Fibroblast of lung (primary cell): ENCODE data around the gene RNLS. TPM values are rescaled to one million over a fixed set of nuclear protein-coding genes. Genes with fewer than 3 reads are reported as not detected.

ENCODE experiments used
- DNase-seq, 2 donors: peaks; one replicate each; pipeline versions ENCODE4 v3.0.0 to v3.0.0-alpha.2; 2010; ENCODE audit warnings: low read depth in 2 of 2
- H2AFZ ChIP-seq: 2 replicates; pipeline ENCODE4 v1.5.1; 2012; ENCODE audit warnings: low read length, control low read depth, inconsistent platforms
- H3K27ac ChIP-seq: 2 replicates; pipeline ENCODE4 v1.5.1; 2011; ENCODE audit warnings: low read length, control low read depth; ENCODE audit not compliant: insufficient read depth
- H3K27me3 ChIP-seq: 2 replicates; pipeline ENCODE4 v1.5.1; 2011; ENCODE audit warnings: mild to moderate bottlenecking, low read length; ENCODE audit not compliant: control insufficient read depth, insufficient read depth
- H3K36me3 ChIP-seq: 2 replicates; pipeline ENCODE4 v1.5.1; 2011; ENCODE audit warnings: low read length; ENCODE audit not compliant: control insufficient read depth, insufficient read depth
- H3K4me1 ChIP-seq: 2 replicates; pipeline ENCODE4 v1.5.1; 2011; ENCODE audit warnings: low read length; ENCODE audit not compliant: control insufficient read depth, insufficient read depth; ENCODE audit errors: extremely low read depth
- H3K4me2 ChIP-seq: 2 replicates; pipeline ENCODE4 v1.5.1; 2011; ENCODE audit warnings: low read length, control low read depth; ENCODE audit not compliant: insufficient read depth; ENCODE audit errors: extremely low read depth
- H3K4me3 ChIP-seq, 4 experiments: fragments of 200-600 bp in 1 of 4; sonication (generic) in 1 of 4; replicated peaks in 1 of 4; 2 replicates each; pipeline ENCODE4 v1.5.1; 2011 to 2016; ENCODE audit warnings: low read length in 4 of 4, low read depth in 3 of 4, mild to moderate bottlenecking in 3 of 4, control low read depth in 2 of 4, inconsistent platforms in 1 of 4, mixed read lengths in 1 of 4; ENCODE audit not compliant: insufficient read depth in 1 of 4; ENCODE audit errors: control extremely low read depth in 1 of 4
- H3K79me2 ChIP-seq: 2 replicates; pipeline ENCODE4 v1.5.1; 2012; ENCODE audit warnings: mild to moderate bottlenecking, low read length, inconsistent platforms; ENCODE audit not compliant: control insufficient read depth, insufficient read depth
- H3K9ac ChIP-seq: 2 replicates; pipeline ENCODE4 v1.5.1; 2011; ENCODE audit warnings: mild to moderate bottlenecking, low read length, control low read depth; ENCODE audit not compliant: insufficient read depth
- H3K9me3 ChIP-seq: 2 replicates; pipeline ENCODE4 v1.5.1; 2012; ENCODE audit warnings: low read depth, low read length; ENCODE audit not compliant: control insufficient read depth, insufficient read depth
- H4K20me1 ChIP-seq: 2 replicates; pipeline ENCODE4 v1.5.1; 2011; ENCODE audit warnings: low read length; ENCODE audit not compliant: control insufficient read depth, insufficient read depth; ENCODE audit errors: extremely low read depth
- EZH2 ChIP-seq: IDR thresholded peaks from 2 replicates; pipeline ENCODE4 v1.5.1; 2012; ENCODE audit warnings: low read length, control low read depth, mild to moderate bottlenecking; ENCODE audit errors: missing control alignments
- polyA plus RNA-seq, 2 donors: library from polyadenylated mRNA; depleted of rRNA in 1 of 2; stranded (reverse) in 1 of 2; unstranded in 1 of 2; fragments of >200 nt; gene quantifications; 2 replicates each; pipeline ENCODE4 v1.2.1, GENCODE V29; 2011 to 2012; ENCODE audit warnings: missing spikeins in 1 of 2
- total RNA-seq: library from RNA; depleted of rRNA; stranded (reverse); fragments of >200 nt; gene quantifications from 2 replicates; pipeline ENCODE4 v1.2.1, GENCODE V29; 2014
- TF ChIP-seq, protein P1 (sequence below), 2 donors: IDR thresholded peaks in 1 of 2; conservative IDR thresholded peaks in 1 of 2; 1 replicate in 1 of 2; 2 replicates in 1 of 2; pipeline ENCODE4 v1.5.1; 2011 to 2012; ENCODE audit warnings: low read length in 2 of 2, control low read depth in 1 of 2, inconsistent platforms in 1 of 2, low read depth in 1 of 2, mild to moderate bottlenecking in 1 of 2

Gene RNLS
- total and polyA plus RNA-seq, 2 donors (not counting 1 experiment from before 2014, with no cell fraction given), result 16.5 to 18.4 TPM

DNA sequence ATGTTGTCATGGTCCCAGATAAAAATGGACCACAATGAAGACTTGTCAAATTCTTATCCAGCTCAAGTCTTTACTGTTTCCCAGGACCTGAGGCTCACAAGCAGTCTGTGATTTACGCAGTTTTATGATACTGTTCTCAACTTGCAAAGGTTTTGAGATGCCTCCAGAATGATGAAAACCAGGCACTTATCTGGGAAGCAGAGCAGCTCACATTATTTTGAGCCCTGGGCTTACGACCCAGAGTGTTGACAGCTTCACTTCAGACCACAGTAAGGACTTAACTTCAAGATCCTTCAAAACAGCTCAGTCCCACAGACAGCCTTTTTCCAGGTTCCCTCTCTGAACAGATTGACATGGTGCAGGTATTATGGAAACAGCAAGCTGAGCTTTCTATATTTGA lies 236.1 kb downstream of the RNLS start:
- no peaks in the 10 kb centered on the region for H3K36me3 ChIP-seq
- H3K4me3 ChIP-seq, result no peak overlapping the region
- H3K79me2 ChIP-seq, result no peaks in the 10 kb centered on the region
- no peak overlapping the region for H3K27ac ChIP-seq
- no peaks in the 10 kb centered on the region for H3K4me1 ChIP-seq
- H3K9ac ChIP-seq, result no peak overlapping the region
- TF ChIP-seq, protein P1, sequence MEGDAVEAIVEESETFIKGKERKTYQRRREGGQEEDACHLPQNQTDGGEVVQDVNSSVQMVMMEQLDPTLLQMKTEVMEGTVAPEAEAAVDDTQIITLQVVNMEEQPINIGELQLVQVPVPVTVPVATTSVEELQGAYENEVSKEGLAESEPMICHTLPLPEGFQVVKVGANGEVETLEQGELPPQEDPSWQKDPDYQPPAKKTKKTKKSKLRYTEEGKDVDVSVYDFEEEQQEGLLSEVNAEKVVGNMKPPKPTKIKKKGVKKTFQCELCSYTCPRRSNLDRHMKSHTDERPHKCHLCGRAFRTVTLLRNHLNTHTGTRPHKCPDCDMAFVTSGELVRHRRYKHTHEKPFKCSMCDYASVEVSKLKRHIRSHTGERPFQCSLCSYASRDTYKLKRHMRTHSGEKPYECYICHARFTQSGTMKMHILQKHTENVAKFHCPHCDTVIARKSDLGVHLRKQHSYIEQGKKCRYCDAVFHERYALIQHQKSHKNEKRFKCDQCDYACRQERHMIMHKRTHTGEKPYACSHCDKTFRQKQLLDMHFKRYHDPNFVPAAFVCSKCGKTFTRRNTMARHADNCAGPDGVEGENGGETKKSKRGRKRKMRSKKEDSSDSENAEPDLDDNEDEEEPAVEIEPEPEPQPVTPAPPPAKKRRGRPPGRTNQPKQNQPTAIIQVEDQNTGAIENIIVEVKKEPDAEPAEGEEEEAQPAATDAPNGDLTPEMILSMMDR (conservative IDR thresholded peaks at IDR 0.05 in 1 of 2, IDR thresholded peaks at IDR 0.05 in 1 of 2; ENCODE audit: low read depth in 1 of 2, low read length in 2 of 2), result no peak
- H3K9me3 ChIP-seq, result no peaks in the 10 kb centered on the region
- H4K20me1 ChIP-seq, result no peaks in the 10 kb centered on the region
- H3K27me3 ChIP-seq, result no peaks in the 10 kb centered on the region
- H2AFZ ChIP-seq, result no peak overlapping the region
- H3K4me2 ChIP-seq, result no peak overlapping the region
- DNase-seq, result no peak

DNA sequence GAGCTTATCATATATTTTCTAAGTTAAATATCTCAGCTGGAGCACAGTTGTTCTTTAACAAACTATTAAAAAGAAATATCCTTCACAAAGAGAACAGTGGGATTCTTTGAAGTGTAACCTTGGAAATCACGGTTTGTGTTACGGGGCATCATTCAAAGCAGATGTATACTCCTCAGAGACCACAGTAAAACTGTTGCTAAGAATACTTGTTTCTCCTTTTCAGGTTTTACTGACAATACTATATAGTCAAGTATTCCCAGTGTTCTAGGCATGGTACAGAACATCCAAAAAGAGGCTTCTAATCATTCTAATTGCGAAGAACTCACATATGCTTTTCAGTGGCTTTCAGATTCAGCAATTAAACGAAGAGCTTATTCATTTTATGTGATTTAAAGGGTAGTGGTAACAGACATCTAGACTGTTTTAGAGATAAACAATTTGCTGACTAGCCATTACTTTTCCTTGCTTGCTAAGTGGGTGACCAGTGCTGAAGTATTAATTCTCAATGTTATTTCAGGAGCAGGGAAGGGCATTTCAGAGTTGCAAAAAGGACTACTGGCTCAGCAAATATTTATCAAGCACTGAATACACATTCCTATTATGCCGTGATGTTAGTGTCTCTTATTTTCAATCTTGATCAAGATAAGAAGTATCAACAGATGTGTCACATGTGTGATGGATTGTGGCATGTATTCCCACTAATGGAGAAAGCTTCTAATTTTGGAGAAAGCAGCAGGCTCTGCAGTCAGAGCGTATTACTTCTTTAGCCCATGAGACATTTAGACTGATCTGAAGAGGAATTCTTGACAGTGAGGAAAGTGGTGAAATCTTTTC lies 236.8 kb downstream of the RNLS start:
- Histone ChIP-seq H3K27ac (no peak overlapping the region), H3K4me3 (no peak overlapping the region), H4K20me1 (no peaks in the 10 kb centered on the region), H3K4me2 (no peak overlapping the region), H2AFZ (no peak overlapping the region), H3K27me3 (no peaks in the 10 kb centered on the region), H3K9ac (no peak overlapping the region), H3K9me3 (no peaks in the 10 kb centered on the region), H3K36me3 (no peaks in the 10 kb centered on the region), H3K79me2 (no peaks in the 10 kb centered on the region), H3K4me1 (no peaks in the 10 kb centered on the region)
- TF ChIP-seq, protein P1 (conservative IDR thresholded peaks at IDR 0.05 in 1 of 2, IDR thresholded peaks at IDR 0.05 in 1 of 2; ENCODE audit: low read depth in 1 of 2, low read length in 2 of 2), result no peak
- TF ChIP-seq EZH2, result no peak
- DNase-seq, result peak in 1 of 2 donors; percentile 9

DNA sequence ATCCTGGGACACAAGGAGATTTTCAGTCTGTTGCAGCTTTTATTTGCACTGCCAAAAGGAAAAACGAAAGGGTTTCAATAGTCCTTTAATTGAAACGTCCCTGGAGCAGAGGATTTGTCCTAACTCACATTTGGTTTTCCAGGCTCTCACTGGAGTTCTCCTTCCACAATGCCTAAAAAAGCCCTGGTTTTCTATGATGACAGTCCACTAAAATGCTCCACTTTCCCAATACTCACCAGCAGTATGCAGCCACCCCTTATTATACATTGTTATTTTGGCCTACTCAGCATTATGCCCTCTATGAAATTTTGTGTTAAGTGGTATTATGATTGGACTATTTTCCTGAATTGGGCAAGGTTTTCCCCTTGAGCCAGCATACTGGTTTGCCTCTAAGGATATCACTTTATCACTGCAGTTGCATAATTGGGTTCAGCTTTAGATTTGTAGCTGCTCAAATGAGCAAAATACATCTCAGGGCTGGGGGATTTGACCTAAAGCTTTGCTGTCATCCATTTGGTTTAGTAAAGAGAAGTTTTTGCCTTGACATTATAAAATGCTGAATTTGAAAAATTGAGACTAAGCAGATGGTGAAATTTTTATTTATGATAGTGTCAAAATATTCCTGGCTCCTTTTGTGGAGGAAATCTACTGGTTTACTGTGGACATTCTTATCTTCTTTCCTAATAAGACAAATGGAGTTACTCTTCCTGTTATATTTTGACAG lies 239.2 kb downstream of the RNLS start:
- peak; percentile 11 to 32 for DNase-seq
- Histone ChIP-seq H3K4me1 (no peaks in the 10 kb centered on the region), H2AFZ (no peak overlapping the region)

More for the DNA sequence above, 239.2 kb downstream of the RNLS start:
- TF ChIP-seq EZH2, result no peak
- TF ChIP-seq, protein P1 (conservative IDR thresholded peaks at IDR 0.05 in 1 of 2, IDR thresholded peaks at IDR 0.05 in 1 of 2; ENCODE audit: low read depth in 1 of 2, low read length in 2 of 2), result no peak
- Histone ChIP-seq H3K27ac (no peak overlapping the region), H3K4me2 (no peak overlapping the region), H3K79me2 (no peaks in the 10 kb centered on the region), H3K9ac (no peak overlapping the region), H3K36me3 (no peaks in the 10 kb centered on the region), H3K9me3 (no peaks in the 10 kb centered on the region), H3K27me3 (no peaks in the 10 kb centered on the region), H4K20me1 (no peaks in the 10 kb centered on the region), H3K4me3 (no peak overlapping the region)
